Measurements from ENCODE around the gene SETX. TPM values are rescaled to one million over a fixed set of nuclear protein-coding genes. Genes with fewer than 3 reads are reported as not detected.

SETX gene
- total RNA-seq, 1 donor = 89.8 TPM

DNA sequence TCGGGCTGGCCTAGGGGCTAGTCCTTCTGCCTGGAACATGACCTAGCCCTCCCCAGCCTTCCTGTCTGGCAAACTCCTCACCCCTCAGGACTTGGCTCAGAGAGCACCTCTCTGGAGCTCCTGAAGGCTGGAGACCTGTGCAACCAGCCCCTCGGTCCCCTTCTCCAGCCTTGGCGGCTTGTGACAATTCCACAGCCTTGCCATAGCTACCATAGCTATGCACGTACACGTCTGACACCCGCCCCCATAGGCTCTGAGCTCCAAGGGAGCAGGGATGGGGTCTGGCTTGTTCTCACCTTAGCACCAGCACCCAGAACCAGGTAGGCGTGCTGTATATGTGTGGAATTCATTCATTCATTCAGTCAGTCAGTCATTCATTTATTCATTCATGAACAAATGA, 143.2 kb downstream of the SETX start:
- no peak overlapping the region for H3K4me3 ChIP-seq (ENCODE audit: low read depth, low read length)
- TF ChIP-seq, protein P1, sequence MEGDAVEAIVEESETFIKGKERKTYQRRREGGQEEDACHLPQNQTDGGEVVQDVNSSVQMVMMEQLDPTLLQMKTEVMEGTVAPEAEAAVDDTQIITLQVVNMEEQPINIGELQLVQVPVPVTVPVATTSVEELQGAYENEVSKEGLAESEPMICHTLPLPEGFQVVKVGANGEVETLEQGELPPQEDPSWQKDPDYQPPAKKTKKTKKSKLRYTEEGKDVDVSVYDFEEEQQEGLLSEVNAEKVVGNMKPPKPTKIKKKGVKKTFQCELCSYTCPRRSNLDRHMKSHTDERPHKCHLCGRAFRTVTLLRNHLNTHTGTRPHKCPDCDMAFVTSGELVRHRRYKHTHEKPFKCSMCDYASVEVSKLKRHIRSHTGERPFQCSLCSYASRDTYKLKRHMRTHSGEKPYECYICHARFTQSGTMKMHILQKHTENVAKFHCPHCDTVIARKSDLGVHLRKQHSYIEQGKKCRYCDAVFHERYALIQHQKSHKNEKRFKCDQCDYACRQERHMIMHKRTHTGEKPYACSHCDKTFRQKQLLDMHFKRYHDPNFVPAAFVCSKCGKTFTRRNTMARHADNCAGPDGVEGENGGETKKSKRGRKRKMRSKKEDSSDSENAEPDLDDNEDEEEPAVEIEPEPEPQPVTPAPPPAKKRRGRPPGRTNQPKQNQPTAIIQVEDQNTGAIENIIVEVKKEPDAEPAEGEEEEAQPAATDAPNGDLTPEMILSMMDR (IDR thresholded peaks at IDR 0.05; ENCODE audit: insufficient read depth, low read depth, low read length) = no peak
- no peak for DNase-seq (ENCODE audit: low read depth)

Other genes with a start within 250 kb of the SETX start
- 0.86 and 1.9 TPM in 2 replicates for gene NTNG2, start 192.9 kb downstream of the SETX start, total RNA-seq
- gene TTF1, start 51.9 kb upstream of the SETX start, total RNA-seq = 5.2 and 6.9 TPM in 2 replicates
- under 0.01 TPM in 1 of 2 replicates, not detected in the other for gene CFAP77, start 55.2 kb upstream of the SETX start, total RNA-seq
- not detected in 2 replicates for gene BARHL1, start 227.6 kb upstream of the SETX start, total RNA-seq

All from fibroblast of villous mesenchyme (primary cell).